HG02610 (cell line): ENCODE data around the gene KRTAP10-6.
"Not testable (repeated sequence)": the region's sequence is repeated elsewhere in the genome, so short reads cannot be mapped to it uniquely, and the experiment has no call there.

Experiments
- ATAC-seq: cut with Tn5 transposase; IDR thresholded peaks from one replicate; pipeline ENCODE4 v1.9.1; 2021; ENCODE audit warnings: mild to moderate bottlenecking, moderate library complexity; ENCODE audit not compliant: unreplicated experiment

KRTAP10-6 gene, protein sequence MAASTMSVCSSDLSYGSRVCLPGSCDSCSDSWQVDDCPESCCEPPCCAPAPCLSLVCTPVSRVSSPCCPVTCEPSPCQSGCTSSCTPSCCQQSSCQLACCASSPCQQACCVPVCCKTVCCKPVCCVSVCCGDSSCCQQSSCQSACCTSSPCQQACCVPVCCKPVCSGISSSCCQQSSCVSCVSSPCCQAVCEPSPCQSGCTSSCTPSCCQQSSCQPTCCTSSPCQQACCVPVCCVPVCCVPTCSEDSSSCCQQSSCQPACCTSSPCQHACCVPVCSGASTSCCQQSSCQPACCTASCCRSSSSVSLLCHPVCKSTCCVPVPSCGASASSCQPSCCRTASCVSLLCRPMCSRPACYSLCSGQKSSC

GRCh38 chr21:44592446-44593311 lies at the start of gene KRTAP10-6:
Gene KRTAP10-6, minus strand, starts transcription at chr21:44592505. Its CDS starts 21 bp downstream, at chr21:44592484.
- no peak for ATAC-seq

DNA sequence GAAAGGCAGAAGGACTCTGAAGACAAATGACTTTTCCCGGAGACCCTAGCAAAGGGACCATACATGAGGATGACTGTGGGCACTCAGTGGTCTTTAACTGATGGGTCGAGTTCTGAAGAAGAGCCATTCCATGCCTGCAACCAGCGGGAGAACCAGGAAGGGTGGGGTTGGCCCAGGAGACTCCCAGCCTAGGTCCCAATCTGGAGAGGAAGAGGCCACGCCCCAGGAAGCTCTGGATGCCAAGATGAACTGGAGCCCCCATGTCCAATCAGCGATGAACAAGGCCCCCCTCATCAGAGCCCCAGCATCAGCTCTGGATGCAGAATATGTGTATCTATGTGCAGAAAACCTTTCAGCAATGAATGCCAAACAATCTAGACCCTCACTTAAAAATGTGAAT lies 48.5 kb upstream of the KRTAP10-6 start:
- no peak for ATAC-seq

GRCh38 chr21:44639331-44639655 lies 47.0 kb upstream of the KRTAP10-6 start:
- ATAC-seq: no peak

DNA sequence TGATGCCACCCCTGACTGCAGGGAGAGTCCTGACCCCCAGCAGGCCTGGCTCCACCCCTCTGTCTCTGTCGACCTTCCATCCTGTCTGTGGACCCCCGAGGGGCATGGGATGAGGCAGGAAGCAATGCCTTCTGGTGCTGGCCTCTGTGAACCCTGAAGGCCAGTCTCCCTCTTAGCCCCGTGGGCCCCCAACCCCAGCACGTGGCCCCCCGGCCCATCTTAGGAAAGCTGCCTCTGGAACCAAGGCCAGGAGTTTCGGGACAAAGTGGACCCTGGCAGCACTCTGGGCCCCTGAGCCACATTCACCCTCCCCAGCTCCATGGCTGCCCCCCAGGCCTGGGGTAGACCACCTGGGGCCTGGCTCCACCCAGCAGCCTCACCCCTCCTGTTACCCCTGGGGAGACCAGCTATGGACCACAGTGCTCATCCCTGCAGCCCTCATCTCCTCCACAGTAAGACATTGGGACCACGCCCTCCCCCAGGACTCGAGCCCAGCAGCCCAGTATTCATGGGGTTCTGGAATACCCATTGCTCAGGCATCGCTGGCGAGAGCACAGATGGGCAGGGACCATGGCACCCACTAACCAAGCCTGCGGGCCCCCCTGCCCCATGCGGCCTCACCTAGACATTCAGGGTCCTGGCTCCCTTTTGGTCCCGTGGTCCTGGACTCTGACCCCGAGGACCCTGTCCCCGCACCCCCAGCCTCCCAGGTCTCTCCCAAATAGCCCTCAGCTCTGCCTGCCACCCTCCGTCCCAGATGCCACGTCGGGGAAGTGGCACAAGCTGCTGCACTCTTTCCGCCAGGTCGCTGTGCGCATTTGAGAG lies 46.4 kb upstream of the KRTAP10-6 start:
- ATAC-seq: not testable (repeated sequence)

DNA sequence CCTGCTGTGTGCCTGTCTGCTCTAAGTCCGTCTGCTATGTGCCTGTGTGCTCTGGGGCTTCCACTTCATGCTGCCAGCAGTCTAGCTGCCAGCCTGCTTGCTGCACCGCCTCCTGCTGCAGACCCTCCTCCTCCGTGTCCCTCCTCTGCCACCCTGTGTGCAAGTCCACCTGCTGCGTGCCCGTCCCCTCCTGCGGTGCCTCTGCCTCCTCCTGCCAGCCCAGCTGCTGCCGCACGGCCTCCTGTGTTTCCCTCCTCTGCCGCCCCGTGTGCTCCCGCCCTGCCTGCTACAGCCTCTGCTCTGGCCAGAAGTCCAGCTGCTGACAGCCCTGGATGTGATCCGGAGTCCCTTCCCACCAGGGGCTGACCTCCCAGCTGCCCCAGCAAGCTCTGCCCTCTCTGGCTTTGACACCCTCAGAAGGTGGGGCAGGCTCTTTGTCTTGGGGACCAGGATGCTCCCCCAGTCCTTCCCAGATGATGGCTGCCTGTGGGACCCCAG lies 45.6 kb upstream of the KRTAP10-6 start:
- not testable (repeated sequence) for ATAC-seq

DNA sequence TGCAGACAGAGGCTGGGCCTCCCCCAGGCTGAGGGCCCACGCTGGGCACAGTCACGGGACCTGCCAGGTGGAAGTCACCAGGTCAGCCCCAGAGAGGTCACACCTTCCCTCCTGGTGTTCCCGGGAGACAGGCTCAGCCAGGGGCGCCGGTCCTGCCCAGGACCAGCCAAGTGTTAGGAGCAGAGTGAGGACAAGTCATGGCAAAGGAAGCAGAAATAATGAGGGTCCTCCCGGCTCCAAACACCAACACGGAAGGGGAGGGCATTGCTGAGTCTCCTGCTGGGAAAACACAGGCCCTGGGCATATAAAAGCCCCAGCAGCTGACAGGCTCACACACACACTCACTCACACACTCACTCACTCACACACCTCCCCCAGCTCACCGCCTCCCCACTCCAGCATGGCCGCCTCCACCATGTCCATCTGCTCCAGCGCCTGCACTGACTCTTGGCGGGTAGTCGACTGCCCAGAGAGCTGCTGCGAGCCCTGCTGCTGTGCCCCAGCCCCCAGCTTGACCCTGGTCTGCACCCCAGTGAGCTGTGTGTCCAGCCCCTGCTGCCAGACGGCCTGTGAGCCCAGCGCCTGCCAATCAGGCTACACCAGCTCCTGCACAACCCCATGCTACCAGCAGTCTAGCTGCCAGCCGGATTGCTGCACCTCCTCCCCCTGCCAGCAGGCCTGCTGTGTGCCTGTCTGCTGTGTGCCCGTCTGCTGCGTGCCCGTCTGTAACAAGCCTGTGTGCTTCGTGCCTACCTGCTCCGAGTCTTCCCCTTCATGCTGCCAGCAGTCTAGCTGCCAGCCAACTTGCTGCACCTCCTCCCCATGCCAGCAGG lies 44.9 kb upstream of the KRTAP10-6 start, which contains the start of gene KRTAP10-10:
Gene KRTAP10-10, plus strand, starts transcription at position 339 of the 833 bp plus-strand sequence. Its CDS starts 62 bp downstream, at position 401.
- ATAC-seq: no peak

DNA sequence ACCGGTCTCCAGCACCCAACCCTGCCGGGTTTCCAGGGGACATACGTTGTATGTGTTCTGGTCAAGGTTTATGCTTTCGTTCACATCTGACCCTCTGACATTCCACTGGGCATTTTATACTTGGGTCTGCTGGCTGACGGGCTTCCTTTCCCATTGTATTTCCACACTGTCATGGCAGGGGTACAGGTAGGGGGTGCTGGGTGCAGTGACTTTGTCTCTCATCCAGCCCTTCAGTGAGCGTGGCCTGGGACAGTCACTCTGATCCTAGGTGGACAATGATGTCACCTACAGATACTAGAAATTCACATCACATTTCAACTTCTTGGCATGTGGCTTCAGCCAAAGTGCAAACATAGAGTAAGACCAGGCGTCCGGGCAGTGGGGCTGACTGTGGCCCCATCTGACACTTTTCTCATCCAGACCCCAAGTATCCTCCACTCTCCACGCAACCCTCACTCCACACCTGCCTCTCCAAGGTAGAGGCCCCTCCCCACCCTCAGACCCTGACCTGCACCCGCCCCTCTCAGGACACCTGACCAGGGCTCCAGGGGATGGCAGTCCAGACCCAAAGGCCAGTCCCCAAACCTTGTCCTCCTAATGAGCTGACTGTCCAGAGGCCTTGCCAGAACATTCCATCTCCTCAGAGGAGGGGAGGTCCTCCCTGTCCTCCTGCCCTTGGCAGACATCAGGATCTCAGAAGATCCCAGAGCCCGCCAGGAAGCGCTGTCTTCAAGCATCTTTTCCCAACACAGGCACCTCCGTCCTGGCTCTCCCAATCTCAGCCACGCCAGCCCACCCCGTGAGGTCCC lies 44.1 kb upstream of the KRTAP10-6 start:
- no peak for ATAC-seq

- no peak for ATAC-seq
These were observed 39.8 kb upstream of the KRTAP10-6 start for GRCh38 chr21:44632067-44632466.

DNA sequence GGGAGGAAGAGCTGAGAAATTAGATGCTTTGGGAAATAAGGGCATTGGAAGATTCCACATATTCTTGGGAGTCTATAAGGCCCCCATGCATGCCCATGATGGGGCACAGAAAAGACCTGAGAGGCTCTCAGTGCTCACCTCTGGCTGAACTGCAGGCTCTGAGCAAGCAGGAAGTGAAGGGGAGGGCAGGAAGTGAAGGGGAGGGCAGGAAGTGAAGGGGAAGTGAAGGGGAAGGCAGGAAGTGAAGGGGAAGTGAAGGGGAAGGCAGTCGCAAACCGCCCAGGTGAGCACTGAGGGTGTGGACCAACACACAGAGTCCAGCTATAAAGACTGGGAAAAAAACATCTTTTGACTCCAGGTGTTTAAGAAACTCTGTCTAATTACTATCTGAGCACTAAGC lies 38.1 kb upstream of the KRTAP10-6 start:
- ATAC-seq: no peak

DNA sequence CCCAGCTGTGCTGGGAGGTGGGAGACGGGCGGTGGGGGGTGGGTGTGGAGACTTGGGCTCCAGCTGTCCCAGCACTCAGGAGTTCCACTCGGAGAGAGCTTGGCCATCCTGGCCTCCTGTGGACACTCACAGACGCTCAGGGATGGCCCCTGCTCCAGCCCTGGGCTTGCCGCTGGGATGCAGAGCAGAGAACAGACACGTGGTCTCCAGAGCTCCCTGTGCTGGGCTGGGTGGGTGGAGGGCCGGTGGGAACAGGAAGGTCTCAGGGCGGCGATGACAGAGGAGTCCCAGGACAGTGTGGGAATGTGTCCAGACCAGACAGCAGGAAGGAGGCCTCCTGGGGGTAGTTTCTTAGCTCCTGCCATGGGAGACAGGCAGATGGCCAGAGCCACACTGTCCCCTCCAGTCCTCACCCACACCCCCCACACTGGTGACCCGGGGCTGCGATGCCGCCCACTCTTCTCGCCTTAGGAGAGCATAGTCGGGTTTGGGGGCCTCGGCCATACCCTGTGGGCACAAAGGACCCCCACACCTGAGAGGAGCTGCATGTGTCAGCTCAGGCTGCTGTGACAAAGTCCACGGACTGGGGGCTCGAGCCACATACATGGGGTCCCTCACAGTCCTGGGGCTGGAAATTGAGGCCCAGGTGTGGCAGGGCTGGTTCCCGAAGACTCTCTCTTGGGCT lies 36.5 kb upstream of the KRTAP10-6 start:
- no peak for ATAC-seq

GRCh38 chr21:44627831-44628233 lies 35.5 kb upstream of the KRTAP10-6 start:
- not testable (repeated sequence) for ATAC-seq

GRCh38 chr21:44627181-44627822 lies 35.0 kb upstream of the KRTAP10-6 start:
- ATAC-seq: not testable (repeated sequence)

DNA sequence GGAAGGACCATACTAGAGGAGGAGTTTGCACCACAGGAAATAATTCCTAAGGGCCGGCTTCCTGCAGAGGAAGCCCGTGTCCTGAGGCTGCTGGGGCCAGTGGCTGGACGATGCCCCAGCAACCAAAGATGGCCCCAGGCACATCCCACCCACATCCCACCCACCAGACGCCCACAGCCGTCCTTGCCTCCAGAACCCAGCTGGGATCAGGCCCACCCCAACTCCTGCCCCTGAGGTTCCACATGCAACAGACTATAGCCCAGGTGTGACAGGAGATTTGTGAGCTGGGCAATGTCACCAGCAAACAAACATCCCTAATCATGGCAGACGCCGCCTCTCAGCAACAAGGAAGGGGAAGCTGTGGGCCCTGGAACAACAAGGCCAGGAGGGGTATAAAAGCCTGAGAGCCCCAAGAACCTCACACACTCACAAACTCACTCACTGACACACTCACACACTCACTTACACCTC lies 34.4 kb upstream of the KRTAP10-6 start, which contains the start of gene KRTAP10-9:
Gene KRTAP10-9, plus strand, starts transcription at position 421 of the 471 bp plus-strand sequence. CDS start 79 bp downstream, outside the sequence.
- no peak for ATAC-seq

GRCh38 chr21:44626262-44626661 lies 34.0 kb upstream of the KRTAP10-6 start:
- ATAC-seq: no peak

DNA sequence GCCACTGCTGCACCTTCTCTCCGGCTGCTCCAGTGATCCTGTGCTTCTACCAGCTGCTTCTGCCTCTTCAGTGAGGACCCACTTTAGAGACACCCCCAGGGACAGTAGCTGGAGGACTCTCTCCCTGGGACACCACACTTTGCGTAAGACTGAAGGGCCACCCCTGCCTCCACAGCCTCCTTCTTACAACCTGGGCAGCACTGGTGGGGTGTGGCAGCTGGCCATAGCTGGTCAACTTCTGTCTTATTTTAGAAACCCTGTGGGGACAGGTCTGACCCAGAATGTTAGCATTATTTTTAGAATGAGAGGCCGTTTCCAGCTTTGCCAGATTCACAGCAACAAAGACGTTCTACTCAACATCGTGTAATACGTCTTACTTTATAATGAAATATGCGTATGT lies 33.5 kb upstream of the KRTAP10-6 start:
- no peak for ATAC-seq

GRCh38 chr21:44623575-44623974 lies 31.3 kb upstream of the KRTAP10-6 start:
- ATAC-seq: no peak

GRCh38 chr21:44619886-44620285 lies 27.6 kb upstream of the KRTAP10-6 start:
- ATAC-seq: no peak

DNA sequence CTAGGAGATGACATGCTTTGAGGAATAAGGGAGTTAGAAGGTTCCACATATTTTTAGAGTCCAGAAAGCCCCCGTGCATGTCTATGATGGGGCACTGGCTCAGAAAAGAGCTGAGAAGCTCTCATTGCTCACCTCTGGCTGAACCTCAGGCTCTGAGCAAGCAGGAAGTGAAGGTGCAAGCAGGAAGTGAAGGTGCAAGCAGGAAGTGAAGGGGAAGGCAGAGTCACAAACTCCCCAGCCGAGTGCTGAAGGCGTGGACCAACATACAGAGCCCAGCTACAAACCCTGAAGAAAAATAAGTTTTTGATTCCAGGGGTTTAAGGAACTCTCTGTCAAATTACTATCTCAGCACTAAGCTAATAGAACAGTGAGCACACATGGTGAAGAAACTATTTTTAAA lies 26.6 kb upstream of the KRTAP10-6 start:
- ATAC-seq: no peak
